DOHH2 (cell line): Measurements from ENCODE around the gene TCF20.
A peak's percentile ranks its signal among the peaks of the same experiment; 100 is the strongest.

ENCODE experiments used
- H3F3A ChIP-seq: fragments of 200-600 bp; sonication (generic), shearing (Covaris generic); 2 replicates; pipeline ENCODE4 v1.6.0; 2016; ENCODE audit warnings: antibody characterized with exemption, mild to moderate bottlenecking; ENCODE audit not compliant: control insufficient read depth, insufficient read depth
- H3K27ac ChIP-seq: fragments of 200-600 bp; sonication (generic); 2 replicates; pipeline ENCODE4 v1.5.1; 2014; ENCODE audit warnings: low read depth, mild to moderate bottlenecking, low read length, moderate library complexity
- H3K27me3 ChIP-seq: fragments of 200-600 bp; sonication (generic); 2 replicates; pipeline ENCODE4 v1.6.1; 2014; ENCODE audit warnings: mild to moderate bottlenecking, low read length, mixed read lengths; ENCODE audit not compliant: control insufficient read depth
- H3K36me3 ChIP-seq: fragments of 200-600 bp; sonication (generic); 2 replicates; pipeline ENCODE4 v1.6.1; 2014; ENCODE audit warnings: mild to moderate bottlenecking, low read length, moderate library complexity, mixed read lengths; ENCODE audit not compliant: control insufficient read depth
- H3K4me1 ChIP-seq: fragments of 200-600 bp; sonication (generic); 2 replicates; pipeline ENCODE4 v1.6.1; 2014; ENCODE audit warnings: mild to moderate bottlenecking, low read length, mixed read lengths; ENCODE audit not compliant: control insufficient read depth
- H3K4me2 ChIP-seq: fragments of 200-600 bp; sonication (generic); 2 replicates; pipeline ENCODE4 v1.6.0; 2014; ENCODE audit warnings: mild to moderate bottlenecking, low read length, moderate library complexity
- H3K4me3 ChIP-seq: fragments of 200-600 bp; sonication (generic); 2 replicates; pipeline ENCODE4 v1.5.1; 2014; ENCODE audit warnings: mild to moderate bottlenecking, low read length, mixed read lengths
- H3K79me2 ChIP-seq: fragments of 200-600 bp; sonication (generic); 2 replicates; pipeline ENCODE4 v1.6.1; 2014; ENCODE audit warnings: mild to moderate bottlenecking, low read length, mixed read lengths; ENCODE audit not compliant: control insufficient read depth
- H3K9me2 ChIP-seq: fragments of 200-600 bp; sonication (generic); replicated peaks from 2 replicates; pipeline ENCODE4 v1.6.1; 2014; ENCODE audit warnings: mild to moderate bottlenecking, low read length, mixed read lengths; ENCODE audit not compliant: control insufficient read depth
- H3K9me3 ChIP-seq: fragments of 200-600 bp; sonication (generic); 2 replicates; pipeline ENCODE4 v1.6.1; 2014; ENCODE audit warnings: antibody characterized with exemption, low read length, mixed read lengths; ENCODE audit not compliant: control insufficient read depth, insufficient read depth
- H4K20me1 ChIP-seq: fragments of 200-600 bp; sonication (generic); 2 replicates; pipeline ENCODE4 v1.6.0; 2014; ENCODE audit warnings: low read depth, mild to moderate bottlenecking, antibody characterized with exemption, low read length, moderate library complexity; ENCODE audit not compliant: control insufficient read depth, insufficient read depth
- EZH2phosphoT487 ChIP-seq: fragments of 200-600 bp; sonication (generic); IDR thresholded peaks from 2 replicates; pipeline ENCODE4 v1.6.1; 2017; ENCODE audit warnings: borderline replicate concordance, mild to moderate bottlenecking, antibody characterized with exemption, low read length, moderate library complexity, mixed read lengths
- TF ChIP-seq, protein P1 (sequence below): fragments of 200-600 bp; sonication (generic); IDR thresholded peaks from one replicate; pipeline ENCODE4 v1.5.1; 2014; ENCODE audit warnings: antibody characterized with exemption, mild to moderate bottlenecking, low read depth, low read length; ENCODE audit not compliant: poor library complexity, severe bottlenecking

TCF20 gene

GRCh38 chr22:42300259-42301076 lies 30.0 kb upstream of the TCF20 start:
- Histone ChIP-seq H3K4me3 (peak overlapping the region; percentile 81), H3K9me2 (no peaks in the 10 kb centered on the region), H3K4me2 (peak overlapping the region; percentile 100), H3K79me2 (no peaks in the 10 kb centered on the region), H3K27me3 (peaks cover 11% of the 10 kb centered on the region), H3F3A (peaks cover 27% of the 10 kb centered on the region), H3K9me3 (no peaks in the 10 kb centered on the region), H4K20me1 (no peaks in the 10 kb centered on the region), H3K4me1 (peaks cover 78% of the 10 kb centered on the region), H3K27ac (peak overlapping the region; percentile 94), H3K36me3 (no peaks in the 10 kb centered on the region)
- no peak for TF ChIP-seq EZH2phosphoT487
- TF ChIP-seq, protein P1, sequence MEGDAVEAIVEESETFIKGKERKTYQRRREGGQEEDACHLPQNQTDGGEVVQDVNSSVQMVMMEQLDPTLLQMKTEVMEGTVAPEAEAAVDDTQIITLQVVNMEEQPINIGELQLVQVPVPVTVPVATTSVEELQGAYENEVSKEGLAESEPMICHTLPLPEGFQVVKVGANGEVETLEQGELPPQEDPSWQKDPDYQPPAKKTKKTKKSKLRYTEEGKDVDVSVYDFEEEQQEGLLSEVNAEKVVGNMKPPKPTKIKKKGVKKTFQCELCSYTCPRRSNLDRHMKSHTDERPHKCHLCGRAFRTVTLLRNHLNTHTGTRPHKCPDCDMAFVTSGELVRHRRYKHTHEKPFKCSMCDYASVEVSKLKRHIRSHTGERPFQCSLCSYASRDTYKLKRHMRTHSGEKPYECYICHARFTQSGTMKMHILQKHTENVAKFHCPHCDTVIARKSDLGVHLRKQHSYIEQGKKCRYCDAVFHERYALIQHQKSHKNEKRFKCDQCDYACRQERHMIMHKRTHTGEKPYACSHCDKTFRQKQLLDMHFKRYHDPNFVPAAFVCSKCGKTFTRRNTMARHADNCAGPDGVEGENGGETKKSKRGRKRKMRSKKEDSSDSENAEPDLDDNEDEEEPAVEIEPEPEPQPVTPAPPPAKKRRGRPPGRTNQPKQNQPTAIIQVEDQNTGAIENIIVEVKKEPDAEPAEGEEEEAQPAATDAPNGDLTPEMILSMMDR, result no peak

DNA sequence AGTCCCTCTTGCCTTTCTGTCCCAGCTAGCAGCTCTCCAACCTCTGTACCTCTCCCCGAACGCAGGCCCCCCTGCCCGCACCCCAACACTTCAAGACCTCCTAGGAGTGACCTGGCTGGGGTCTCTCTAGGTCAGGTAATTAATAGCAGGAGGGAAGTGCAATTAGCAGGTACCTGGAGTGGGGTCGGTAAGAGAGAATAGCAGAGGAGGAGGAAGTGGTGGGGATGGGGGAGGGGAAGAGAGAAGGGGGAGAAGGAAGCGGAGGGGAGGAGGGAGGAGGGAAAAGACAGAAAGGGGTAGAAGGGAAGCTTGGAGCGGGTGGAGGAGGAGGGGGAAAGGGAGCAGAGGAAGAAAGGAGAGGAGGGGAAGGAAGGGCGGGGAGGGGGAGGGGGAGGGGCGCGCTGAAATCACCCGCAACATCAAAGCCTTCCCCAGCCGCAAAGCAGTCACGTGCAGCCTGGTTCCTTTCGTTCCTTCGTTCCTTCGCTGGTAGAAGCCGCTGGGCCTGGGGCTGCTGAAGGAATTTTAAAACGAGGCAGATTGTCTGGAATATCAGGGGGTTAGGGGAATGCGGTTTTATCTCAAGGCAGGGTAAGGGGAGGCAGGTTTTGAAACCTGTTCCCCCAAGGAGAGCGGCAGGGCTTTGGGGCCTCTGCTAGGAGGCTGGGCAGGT lies 29.3 kb upstream of the TCF20 start:
- no peaks in the 10 kb centered on the region for H3K79me2 ChIP-seq
- H3K4me1 ChIP-seq, result peaks cover 83% of the 10 kb centered on the region
- TF ChIP-seq EZH2phosphoT487, result no peak
- TF ChIP-seq, protein P1, result no peak
- peaks cover 27% of the 10 kb centered on the region for H3F3A ChIP-seq
- no peaks in the 10 kb centered on the region for H4K20me1 ChIP-seq
- H3K27me3 ChIP-seq, result peaks cover 11% of the 10 kb centered on the region
- H3K4me3 ChIP-seq, result peak overlapping the region; percentile 81
- H3K9me3 ChIP-seq, result no peaks in the 10 kb centered on the region
- no peaks in the 10 kb centered on the region for H3K9me2 ChIP-seq
- H3K27ac ChIP-seq, result peak overlapping the region; percentile 94
- peak overlapping the region; percentile 100 for H3K4me2 ChIP-seq
- H3K36me3 ChIP-seq, result no peaks in the 10 kb centered on the region

DNA sequence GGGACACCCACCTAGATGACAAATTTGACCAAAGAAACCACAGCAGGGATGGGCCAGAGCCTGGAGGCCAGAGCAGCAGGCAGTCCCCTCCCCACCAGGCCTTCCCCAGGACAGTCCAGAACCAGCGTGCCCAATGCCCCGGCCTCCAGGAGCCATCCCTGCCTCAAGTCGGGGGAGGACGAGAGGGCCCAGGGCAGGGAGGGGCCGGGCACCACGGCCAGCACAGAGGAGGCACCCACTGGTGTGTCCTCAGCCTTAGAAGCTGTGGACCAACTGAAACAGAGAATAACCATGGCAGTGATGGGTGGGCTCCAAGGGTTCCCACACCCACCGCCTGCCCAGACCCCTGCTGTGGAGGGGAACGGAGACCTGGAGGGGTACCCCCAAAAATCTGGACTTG lies 28.3 kb upstream of the TCF20 start:
- Histone ChIP-seq H3K9me2 (no peaks in the 10 kb centered on the region), H3K27ac (peak overlapping the region; percentile 94)

More for the DNA sequence above, 28.3 kb upstream of the TCF20 start:
- Histone ChIP-seq H3K4me2 (peak overlapping the region; percentile 100), H3K9me3 (no peaks in the 10 kb centered on the region), H3F3A (peaks cover 27% of the 10 kb centered on the region), H4K20me1 (no peaks in the 10 kb centered on the region), H3K4me3 (no peak overlapping the region), H3K79me2 (no peaks in the 10 kb centered on the region), H3K4me1 (peaks cover 84% of the 10 kb centered on the region), H3K27me3 (peaks cover 4% of the 10 kb centered on the region; the same call in 1 of the 2 replicates), H3K36me3 (no peaks in the 10 kb centered on the region)
- TF ChIP-seq EZH2phosphoT487, result no peak
- TF ChIP-seq, protein P1, result no peak
